Stimulated activated CD4-positive, alpha-beta T cell treated with anti-CD3 and anti-CD28 coated beads, Interleukin-4, amount 100 ng/mL, for 24 hours (primary cell): ENCODE results near the gene GRXCR1.
A peak's percentile ranks its signal among the peaks of the same experiment; 100 is the strongest.

Experiments
- DNase-seq: peaks from one replicate; pipeline ENCODE4 v3.0.0-alpha.2; 2020

The GRXCR1 gene

DNA sequence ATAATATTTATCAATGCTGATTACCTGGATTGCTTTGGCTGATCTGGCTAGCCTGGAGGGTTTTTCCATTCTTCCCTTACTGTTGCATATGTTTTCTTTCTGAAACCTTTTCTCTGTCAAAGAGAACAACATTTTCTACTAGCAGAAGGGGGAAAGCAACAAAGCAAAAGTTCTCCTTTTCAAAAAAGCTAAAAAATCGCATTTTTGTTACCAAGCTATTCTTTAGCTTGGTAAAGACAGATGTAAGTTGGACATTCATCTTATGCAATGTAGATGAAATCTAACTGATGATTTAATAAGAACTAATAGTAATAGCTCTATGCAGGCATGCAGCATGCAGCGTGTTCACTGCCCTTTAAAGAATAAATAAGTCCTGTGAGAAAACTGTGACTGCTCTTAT, at the start of gene GRXCR1:
Gene GRXCR1 (plus strand): TSS at position 301 of the 400 bp plus-strand sequence. CDS start 554 bp downstream, outside the sequence.
- DNase-seq = no peak

DNA sequence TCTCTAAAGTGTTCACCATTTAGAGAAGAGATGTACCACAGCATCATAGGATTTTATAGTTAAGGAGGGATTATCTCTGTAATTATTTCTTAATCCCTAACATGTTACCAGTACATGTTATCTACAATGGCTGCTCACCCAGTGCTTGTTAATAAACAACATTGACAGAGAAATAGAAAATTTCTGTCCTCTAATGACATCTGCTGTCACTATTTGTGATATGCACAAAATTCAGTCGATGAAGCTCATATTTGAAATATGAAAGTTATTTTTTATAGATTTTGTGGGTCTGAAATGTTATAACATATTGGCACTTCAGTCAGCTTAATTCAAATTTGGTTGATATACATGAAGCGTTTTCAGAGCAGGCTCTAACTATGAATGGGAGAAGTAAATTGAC, 48.8 kb upstream of the GRXCR1 start:
- DNase-seq = no peak

DNA sequence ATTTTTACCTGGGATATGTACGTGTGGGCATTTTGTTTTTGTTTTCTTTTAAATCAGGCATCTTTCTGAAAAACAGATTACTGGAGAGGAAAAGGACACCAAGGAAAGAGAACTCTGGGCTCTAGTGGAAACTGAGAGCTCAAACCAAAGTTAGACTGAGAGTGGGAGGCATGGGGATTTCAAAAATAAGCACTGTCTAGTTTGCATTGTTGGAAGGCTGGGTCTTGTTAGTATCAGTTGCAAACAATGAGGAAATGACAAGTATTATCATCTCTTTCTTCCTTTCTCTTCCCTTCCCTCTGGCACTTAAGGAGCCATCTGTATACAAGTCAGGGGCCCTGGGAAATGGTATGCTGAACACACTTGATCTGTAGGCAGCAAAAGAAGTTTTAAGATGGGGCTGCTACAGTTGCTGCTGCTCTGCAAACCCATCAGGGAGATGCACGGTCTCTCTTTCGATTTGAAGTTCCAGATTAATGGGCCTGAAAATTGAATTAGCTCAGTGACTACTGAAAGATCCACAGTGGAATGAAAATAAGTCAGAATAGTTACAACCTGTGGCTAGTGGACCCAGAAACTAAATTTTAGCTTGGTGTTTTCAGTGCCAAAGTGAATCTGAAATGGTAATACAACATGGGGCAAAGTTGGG, 48.0 kb upstream of the GRXCR1 start:
- DNase-seq = no peak

DNA sequence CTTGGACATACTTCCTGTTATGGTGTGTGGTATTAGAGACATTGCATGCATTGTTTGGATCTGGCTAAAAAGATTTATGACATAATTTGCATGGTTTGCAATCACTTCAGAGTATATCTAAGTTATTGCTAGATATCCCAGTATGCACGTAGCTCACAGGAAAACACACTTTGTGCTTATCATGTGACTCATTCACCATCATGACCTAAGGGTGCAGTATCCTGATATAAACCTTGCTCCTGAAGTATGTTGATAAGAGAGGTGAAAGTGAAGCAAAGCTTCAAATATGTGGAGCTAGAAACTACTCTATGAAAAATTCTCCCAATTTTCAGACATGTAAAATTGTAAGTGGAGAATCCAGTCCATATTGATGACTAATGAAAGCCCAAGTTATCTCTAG, 46.9 kb upstream of the GRXCR1 start:
- DNase-seq = no peak

DNA sequence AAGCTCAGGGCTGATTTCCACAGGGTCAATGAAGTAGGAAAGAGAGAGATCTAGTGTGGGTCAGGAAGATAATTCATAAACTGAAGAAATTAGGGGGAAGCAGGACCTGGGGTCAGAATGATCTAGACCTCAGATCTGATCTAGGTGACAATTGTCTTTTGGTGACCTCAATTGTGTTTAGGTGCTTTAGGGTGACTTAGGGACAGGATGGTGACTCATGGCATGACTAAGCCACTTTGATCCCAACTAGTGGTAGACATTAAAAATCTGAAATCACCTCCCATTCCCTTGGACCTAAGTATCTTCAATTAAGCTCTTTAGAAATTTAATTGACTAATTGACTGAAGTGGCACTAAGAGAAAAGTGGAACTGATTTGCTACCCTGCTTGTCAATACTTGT, 36.7 kb upstream of the GRXCR1 start:
- no peak for DNase-seq

DNA sequence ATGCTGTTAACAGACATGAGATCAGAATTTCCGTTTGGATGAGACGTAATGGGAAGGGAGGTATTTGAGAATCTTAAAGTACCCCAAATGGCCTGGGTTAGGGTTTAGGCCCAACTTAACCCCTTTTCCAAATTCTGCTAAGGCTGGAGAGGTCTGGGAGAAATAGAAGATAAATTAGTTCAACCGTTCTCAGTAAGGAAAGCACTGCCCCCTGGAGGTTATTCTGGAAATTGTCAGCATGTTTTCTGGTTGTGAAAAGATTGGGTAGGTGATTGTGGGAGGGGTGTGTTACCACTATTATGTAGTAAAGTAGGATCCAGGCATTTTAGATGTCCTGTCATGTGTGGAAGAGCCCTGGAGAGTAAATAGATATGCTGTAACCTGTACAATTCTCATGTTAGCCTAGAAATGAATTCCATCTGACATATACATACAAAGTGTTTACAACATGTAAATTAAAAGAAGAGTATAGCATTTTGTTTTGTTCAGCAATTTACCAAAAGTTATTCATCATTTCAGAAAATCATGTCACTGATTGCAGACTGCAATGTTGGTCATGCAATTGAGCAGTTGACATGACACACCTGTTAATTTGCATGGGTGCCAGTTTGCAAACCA, 26.8 kb upstream of the GRXCR1 start:
- DNase-seq = peak; percentile 56

DNA sequence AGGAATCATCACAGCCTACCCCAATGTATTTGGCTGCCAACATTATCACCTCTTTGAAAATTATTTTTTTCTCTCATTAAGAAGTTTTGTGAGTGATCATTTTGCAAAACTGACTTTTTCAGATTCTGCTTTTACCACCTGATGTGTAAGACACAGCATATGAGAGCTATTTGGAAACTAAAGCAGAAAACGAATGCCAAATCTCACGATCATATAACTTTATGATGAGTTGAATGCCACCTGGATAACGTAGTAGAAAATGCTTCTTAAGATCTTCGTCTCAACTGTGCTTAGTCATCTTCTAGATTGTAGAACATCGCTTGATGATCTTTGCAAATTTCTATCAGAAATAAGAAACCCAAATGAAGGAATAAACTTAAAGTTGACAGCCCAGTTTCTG, 21.3 kb upstream of the GRXCR1 start:
- no peak for DNase-seq

DNA sequence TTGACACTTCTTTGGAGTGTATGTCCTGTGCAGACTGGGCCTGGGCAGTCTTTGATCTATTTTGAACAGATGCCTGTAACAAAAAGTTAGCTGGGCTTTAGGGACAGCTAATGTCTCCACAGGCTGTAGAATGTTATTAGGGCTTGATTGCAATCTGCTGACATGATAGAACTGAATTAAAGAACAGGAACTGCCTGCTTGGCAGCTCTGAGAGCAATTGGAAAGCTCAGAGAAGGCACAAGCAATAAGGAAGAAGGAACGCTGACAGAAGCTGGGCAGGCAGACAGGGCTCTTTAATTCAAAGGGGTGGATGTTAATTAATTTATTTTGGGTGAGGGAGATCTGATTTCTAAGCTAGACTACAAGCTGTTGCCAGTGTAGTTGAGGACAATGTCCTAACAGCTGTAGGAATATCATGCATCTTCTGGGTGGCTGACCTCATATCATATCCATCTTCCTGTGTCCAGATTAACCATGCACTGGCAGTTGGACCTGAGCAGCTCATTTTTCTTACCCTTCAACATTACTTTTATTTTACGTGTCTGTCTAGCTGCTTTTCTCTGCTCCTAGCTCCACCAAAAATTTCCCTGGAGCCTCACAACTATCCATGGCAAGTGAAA, 20.7 kb upstream of the GRXCR1 start:
- no peak for DNase-seq

DNA sequence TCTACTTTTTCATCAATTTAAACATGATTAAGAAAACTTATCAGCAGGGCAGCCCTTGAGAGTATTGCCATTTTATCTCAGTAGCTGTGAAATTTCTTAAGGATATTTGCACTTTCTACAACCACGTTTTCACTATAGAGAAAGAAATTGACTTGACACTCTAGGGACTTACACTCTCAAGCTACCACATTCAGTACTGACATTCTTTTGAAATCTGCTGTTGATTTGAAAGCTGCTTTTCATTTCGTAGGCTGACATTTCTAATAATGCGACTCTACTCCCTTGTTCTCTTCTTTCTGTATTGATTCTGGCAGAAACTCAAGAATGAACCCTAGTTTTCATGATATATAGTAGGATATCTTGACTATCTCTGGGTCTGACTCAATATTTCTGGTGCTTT, 13.7 kb upstream of the GRXCR1 start:
- no peak for DNase-seq

DNA sequence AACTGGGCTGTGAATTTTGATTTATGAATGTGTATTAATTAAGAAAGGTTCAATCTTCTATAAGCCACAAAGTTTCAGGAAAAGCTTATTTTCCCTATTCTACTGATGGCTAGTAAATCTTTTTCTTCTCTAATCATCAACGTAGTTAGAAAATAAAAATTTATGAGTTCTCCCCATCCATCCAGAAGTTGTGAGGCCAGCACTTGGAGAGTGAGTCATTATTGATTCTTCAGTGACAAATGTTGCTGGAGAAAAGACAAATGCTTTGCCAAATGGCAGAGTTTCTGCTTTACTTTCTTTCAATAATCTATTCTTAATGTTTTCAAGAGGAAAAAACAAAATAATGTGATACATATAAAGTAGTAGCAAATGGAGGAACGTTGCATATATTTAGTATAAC, 11.3 kb upstream of the GRXCR1 start:
- DNase-seq = no peak

DNA sequence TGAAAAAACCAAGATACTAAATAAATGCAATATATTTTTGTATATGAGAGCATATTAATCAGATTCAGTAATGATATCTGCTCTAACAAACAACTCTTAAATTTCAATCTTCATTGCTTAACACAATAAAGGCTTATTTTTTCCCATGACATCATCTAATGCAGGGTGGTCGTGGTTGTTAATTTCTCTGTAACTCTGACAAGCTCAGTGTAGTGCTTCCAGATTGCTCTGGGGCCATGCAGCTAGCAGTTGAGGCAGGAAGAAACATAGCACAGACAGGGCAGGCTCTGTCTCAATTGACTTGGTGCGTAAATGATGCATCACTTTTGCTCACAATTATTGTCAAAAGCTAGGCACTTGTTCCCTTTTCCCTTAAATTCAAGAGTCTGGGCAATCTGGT, 869 bp upstream of the GRXCR1 start:
- no peak for DNase-seq

DNA sequence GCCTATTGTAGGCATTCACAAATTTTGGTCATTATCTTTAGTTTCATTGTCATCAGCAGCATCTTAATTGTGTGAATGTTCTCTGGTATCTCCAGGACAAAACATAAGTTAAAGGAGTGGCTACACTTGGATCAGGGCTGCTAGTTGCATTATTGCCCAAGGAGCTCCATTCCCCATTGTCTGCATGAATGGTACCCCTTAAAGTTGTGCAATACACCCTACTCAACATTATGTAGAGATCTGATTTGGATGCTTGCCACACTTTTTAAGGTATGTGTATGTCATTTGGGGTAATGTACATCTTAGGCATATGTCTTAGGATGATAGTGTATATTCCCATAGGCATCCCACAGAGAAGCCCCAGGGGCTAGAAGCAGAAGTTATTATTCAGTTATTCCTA, 2.9 kb downstream of the GRXCR1 start:
- no peak for DNase-seq

DNA sequence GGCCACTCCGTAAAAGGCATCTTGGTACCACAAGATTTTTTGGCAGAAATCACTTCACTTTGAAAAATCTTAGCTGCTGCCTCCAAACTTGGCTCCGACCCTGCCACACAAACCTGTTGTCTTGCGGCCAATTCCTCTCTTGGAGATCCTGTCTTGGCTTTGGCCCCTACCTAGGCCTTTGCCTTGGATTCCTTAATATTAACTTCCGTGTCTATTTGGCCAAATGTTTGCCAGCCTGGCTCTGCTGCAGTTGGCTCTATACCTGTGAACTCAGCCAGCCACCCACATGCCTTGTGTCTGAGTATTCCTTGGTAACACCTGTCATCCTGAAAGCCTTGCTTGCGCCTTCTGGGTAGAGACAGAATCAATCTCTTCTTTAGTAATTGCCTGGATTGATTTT, 12.5 kb downstream of the GRXCR1 start:
- DNase-seq = no peak

DNA sequence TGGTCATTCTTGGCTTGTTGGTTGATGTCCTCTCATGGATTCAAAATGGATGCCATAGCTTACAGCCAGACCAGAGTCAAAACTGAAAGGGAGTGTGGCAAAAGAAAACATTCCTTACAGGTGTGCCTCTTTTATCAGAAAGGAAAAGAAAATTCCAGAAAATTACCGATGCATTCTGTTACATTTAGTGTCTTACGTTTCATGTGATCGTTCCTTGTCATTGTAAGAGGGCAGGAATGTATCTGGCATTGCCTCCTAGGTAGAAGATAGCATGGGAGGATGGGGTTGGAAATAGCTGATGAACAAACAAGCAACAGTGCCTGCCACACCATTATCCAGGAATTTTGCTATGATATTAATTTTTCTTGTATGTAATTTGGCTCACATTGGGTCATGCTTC, 13.1 kb downstream of the GRXCR1 start:
- DNase-seq = no peak

DNA sequence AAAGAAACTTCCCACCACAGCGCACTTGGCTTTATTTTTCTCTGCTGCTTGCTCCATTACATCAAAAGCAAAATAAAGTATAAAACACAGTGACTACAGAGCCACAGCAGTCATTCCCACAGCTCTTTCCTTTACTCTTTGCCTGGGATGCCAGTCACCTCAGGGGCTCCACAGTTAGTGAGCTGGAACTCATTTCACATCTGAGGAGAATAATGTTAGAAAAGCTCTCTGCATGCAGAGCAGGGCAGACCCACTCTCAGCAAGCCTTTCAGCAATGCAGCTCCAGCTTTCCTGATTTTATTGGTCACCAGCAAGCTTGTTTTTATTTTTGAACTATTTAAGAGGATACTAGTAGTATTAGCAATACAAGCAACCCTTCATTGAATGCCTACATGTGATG, 13.8 kb downstream of the GRXCR1 start:
- no peak for DNase-seq

DNA sequence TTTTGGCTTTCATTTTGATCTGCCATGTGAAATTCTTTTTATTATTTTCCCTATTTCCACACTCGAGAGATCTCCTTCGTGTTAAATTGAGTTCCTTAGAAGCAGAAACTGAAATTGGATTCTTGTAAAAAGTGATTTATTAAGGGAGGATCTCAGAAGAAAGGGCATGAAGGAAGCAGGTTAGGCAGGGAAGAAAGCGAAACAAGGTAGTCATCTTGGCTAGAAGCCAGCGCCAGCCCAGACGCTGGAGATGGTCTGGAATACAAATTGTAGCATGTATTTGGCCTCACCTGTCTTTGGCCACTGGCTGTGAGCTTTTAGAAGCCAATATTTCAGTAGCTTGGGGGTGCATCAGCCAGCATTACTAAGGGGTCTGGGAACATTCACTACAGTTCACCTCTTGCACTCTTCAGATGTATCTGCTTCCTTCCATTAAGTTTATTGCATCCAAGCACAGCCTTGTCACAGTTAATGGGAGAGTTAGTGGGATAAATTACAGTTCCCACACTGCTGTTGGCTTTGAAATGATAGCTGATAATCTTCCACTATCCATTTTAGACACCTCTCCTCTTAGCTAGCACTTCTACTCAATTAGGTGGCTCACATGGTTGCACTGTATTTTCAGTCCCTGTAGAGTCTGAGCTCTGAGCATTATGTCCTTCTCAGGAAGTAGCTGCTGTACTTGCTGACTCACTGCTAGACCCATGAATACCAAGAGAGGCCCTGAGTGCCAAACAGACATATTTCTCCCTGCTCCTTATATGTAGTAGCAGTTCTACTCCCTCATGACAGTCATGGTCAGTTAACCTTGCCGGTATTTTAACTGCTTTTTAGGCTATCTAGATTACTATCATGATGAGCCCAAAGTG, 14.6 kb downstream of the GRXCR1 start:
- DNase-seq = no peak

DNA sequence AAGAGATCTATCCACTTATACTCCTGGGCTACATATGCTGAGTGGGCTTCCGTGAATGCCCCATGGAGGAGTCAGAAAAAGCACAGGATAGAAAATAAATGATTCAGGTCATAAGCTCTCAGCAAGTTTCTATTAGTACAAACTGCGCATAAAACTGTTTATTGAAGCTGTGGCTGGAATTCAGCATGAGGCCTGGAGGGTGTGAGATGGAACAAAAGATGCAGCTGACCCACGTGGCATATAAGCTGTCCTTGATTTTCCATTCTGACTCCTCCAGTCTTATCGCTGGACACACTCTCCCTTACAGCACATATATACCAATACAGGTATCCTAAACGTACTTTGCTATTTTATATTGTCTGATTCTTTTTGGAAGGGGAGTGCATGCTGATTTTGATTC, 17.9 kb downstream of the GRXCR1 start:
- no peak for DNase-seq

DNA sequence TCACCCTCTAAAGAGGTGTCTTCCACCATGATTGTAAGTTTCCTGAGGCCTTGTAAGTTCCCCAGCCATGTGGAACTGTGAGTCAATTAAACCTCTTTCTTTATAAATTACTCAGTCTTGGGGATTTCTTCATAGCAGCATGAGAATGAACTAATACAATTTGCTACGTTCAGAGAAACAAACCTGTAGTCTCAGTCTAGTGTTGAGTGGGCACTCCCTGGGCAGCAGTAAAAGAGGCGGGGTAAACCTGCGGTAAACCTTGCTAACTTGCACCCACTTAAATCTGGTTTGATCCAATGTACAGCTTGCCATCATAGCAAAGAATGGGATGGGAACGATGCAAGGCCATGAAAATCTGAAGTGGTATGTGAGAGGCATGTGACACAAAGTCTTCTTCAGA, 22.4 kb downstream of the GRXCR1 start:
- DNase-seq = no peak

DNA sequence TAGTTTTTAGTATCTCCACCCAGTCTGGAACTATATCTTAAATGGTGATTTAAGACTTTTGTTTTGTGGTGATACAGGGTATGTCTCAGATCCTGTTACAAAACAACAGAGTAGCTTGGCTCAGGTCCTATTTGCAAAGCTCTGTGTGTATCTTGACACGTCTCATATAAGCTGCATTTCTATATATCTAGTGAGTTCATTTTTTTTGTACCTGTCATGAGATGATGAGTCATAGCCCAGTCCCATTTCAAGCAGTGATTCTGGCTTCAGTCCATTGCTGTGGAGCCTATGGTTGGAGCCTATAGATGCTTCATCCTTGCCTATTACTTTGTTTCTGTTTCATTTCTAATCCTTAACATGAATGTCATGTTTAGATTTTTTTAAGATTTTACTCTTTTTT, 23.0 kb downstream of the GRXCR1 start:
- no peak for DNase-seq

DNA sequence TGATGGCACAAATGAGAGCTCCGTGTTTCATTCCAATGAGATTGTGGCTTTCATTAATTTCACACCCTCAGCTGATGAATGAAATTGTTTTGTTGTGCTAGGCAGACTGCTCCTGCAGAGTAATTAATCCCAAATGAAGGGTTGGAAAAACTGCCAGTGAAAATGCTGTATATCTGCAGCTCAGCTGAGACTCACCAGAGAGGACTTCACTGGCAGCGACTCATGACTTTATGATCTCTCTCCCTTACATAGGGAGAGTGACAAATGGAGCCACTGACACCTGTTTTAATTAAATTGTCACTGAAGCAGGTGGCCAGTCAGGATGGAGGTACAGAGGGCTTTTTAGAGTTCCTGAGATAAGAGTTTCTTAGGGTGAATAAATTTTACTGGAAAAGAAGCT, 24.8 kb downstream of the GRXCR1 start:
- no peak for DNase-seq

DNA sequence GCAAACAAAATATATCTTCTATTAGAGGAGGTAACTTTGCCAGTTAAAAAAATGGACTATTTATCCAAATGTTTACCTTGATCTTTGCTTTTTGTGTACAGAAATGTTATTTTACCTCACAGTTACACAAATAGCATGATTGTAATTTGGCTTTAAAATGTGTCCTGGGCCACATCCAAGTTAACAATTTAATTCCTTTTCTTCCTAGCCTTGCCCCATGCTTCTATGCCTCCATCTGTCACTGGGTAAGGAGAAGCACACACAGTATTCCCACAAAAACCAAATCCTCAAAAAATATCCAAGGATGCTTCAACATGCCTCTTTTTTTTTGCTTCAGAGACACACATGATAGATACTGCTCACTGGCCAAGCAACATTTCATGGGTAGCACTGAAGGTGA, 30.9 kb downstream of the GRXCR1 start:
- no peak for DNase-seq

DNA sequence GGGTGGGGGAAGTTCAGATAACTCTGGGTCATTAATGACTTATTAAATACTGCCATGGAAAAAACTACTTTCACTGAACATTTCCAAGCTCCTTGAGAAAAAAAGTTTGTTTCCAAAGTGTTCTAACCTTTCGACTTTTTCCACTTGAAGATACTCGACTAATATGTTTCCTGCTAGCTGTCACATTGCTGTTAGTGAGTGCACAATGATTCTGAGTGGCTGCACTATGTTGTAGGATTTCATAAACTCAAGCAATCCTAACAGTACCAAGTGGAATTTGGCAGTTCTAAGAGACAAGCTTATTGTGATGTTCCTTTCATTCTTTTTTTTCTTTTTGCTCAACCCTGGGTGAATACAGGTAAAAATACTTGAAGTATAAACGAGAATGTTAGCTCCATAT, 33.4 kb downstream of the GRXCR1 start:
- no peak for DNase-seq

DNA sequence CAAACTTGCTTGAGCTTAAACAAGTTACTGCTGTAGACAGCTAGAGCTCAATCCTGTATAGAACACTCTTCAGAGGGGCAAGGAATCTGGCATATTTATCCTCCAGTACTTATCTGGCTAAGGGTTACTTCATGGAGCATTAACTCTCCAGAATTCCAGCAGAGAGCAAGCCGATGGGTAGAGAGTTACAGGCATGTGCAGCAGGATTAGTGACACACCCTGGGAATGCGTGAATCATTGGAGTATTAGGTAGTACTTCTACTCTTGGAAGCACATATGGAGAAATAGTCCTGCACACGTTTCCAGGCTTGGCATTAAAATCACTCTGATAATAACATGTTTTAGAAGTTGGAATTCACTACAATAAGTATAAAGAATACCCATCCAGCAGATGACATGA, 35.4 kb downstream of the GRXCR1 start:
- DNase-seq = no peak

DNA sequence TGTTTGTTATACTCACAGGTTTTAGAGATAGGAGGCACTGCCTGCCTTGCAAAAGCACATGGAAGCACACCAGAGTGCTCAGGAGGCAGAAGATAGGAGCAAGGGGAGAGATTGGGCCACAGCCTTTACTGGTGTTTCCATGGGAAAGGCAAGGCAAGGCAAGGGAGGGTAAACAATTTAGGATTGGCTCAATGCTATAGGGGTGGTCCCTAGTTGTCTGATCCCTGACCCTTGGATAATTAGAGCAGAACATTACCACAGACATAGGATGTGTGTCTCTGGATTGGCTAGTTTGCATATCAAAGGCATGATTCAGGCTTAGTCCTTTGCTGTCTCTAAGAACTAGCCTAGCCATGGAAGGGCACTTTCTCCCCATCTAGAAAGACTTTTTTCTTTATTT, 36.1 kb downstream of the GRXCR1 start:
- no peak for DNase-seq
